ENCODE measurements around the gene PSMB5.
"Not testable (repeated sequence)": the region's sequence is repeated elsewhere in the genome, so short reads cannot be mapped to it uniquely, and the experiment has no call there.

PSMB5 gene

DNA sequence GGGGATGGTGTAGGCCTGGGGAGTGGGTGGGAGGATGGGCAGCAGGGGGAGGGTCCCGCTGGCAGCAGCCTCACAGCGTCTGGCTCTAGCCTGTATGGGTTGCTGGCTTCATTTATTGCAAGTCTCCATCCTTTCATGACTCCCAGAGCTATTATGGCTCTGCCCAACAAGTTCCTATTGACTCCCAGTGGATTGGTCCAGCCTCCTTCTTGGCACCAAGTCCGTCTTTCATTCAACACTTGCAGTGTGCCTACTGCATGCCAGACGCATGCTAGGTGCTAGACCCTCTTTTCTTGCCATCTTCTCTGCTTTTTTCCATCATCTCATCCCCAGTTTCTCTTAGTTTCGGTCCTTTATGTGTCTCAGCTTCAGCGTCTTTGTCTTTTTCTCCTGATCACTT lies 8.4 kb upstream of the PSMB5 start:
- DNase-seq = no peak

DNA sequence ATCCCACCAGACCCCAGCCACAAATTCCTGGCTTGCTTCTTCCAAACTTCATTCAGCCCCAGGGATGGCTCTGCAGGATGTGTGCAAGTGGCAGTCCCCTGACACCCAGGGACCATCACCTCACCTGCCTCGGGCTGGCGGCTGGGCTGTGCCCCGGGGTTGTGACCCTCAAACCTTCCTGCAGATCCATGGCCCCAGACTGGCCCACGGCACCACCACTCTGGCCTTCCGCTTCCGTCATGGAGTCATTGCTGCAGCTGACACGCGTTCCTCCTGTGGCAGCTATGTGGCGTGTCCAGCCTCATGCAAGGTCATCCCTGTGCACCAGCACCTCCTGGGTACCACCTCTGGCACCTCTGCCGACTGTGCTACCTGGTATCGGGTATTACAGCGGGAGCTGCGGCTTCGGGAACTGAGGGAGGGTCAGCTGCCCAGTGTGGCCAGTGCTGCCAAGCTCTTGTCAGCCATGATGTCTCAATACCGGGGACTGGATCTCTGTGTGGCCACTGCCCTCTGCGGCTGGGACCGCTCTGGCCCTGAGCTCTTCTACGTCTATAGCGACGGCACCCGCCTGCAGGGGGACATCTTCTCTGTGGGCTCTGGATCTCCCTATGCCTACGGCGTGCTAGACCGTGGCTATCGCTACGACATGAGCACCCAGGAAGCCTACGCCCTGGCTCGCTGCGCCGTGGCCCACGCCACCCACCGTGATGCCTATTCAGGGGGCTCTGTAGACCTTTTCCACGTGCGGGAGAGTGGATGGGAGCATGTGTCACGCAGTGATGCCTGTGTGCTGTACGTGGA lies 7.7 kb upstream of the PSMB5 start, which contains the start of gene PSMB11:
TSS of gene PSMB11 (plus strand) at position 51 of the 804 bp plus-strand sequence. CDS start at position 65, 14 bp downstream.
- no peak for DNase-seq

DNA sequence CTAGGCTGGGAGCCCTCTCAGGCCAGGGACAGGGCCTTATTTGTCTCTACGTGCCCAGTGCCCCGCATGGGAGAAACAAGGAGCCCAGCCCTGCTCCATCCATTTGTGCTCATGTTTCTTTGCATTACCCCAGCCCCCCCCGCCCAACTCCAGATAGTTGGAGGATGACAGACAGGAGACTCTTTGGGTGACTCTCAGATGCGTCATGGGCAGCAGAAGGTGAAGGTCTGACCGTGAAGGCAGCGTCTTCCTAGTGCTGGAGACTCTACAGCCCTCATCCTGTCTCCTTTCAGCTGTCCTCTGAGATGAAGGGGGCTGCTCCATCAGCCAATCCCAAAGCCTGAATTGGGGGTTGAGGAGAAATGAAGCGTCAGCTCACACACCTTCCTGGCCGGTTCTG lies 7.0 kb upstream of the PSMB5 start:
- no peak for DNase-seq

DNA sequence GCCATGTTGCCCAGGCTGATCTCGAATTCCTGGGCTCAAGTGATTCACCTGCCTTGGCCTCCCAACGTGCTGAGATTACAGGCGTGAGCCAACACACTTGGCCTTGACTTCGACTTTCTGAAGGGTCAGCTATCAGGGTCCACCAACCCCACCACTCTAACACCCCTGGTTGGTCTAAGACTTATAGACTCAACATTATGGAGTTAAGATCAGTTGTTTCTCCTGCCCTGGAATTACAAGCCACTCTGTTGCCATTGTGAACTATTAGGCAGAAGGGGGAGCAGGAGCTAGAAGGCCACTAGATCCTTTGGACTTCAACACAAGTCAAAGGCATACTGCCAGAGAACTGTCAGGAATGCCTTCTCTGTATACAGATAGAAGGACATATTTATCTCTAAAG lies 5.4 kb upstream of the PSMB5 start:
- DNase-seq = no peak

DNA sequence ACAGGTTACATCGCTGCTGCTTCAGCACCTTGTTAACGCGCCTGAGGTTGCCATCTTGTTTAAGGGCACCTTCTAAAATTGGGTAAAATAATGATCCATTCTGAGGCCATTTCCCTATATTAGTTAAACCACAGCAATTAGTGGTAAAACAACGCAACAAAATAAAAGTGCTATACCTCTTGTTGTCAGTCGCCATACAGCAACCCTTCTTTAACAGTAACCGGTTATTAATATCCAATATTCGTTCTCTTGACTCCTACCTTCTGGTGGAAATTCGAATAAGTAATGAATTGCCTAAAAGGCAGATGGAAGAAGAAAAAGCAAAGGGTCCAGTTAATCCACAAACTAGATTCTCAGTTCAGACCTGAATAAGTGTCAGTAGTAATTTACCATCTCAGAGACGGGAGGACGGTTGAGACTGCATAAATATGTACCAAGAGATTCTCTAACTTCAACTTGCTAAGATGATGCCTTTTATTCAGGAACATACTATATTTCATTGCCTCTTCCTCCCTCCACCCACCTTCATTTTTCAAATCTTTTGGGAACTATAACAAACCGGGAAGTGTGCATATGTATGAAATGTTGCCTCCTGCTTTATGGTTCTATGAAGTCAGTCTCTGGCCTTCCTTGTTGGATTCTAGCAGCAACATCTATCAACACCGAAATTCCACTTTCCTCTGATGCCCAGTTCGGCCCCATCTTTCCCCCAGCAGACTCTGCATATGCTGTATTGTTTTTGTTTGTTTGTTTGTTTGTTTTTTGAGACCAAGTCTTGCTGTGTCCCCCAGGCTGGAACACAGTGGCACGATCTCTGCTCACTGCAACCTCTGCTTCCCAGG lies 824 bp upstream of the PSMB5 start:
- DNase-seq = no peak

DNA sequence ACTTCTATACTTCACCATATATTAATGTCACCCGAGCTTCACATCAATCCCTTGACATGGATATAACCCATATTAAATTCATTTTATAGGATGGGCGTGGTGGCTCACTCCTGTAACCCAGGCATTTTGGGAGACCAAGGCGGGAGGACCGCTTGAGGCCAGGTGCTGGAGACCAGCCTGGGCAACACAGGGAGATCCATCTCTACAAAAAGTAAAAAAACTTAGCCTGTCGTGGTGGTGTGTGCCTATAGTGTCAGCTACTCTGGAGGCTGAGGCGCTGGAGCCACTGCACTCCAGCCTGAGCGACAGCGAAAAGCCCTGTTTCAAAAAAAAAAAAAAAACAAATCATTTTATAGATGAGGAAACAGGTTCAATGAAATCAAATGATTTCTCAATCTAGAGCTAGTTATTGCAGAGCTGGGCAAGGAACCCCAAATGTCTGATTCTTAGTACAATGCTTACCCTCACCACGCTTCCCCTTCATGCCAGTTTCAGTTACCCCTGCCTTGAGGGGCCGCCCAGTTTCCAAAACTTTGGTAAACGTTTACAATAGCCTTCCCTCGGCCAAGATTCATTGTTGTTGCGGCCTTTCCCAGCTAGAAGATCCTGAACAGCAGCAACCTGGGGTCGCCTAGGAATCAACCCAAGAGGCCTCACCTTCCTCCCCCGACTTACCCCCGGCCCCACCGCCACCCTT lies 751 bp downstream of the PSMB5 start:
- DNase-seq = no peak

DNA sequence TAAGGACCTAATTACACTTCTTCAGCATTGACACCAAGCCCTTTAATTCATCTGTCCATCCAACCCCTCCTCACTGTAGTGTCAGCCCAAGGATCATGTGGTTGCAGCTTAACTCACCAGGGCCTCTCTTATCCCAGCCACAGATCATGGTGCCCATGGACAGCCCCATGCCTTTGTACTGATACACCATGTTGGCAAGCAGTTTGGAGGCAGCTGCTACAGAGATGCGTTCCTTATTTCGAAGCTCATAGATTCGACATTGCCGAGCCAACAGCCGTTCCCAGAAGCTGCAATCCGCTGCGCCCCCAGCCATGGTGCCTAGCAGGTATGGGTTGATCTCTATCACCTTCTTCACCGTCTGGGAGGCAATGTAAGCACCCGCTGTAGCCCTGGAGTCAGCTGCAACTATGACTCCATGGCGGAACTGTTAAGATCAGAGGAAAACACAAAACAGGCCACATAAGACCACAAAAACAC lies 1.4 kb downstream of the PSMB5 start:
- DNase-seq = no peak

DNA sequence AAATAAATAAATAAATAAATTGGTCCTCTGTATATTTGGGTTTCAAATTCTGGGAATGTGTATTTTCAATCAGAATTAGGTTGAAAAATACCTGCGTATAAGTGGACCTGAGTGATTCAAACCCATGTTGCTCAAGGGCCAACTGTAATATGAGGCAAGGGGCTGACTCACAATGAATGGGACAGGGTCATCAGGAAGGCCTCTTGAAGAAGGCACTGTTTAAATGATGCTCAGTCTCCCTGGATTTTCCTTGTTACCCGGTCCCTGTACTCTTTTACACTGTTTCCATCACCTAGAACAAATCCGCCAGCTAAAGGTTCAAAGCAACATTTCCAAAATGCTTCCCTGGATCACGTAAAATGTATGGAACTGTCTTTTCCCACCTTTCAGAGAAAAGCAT lies 3.8 kb downstream of the PSMB5 start:
- no peak for DNase-seq

DNA sequence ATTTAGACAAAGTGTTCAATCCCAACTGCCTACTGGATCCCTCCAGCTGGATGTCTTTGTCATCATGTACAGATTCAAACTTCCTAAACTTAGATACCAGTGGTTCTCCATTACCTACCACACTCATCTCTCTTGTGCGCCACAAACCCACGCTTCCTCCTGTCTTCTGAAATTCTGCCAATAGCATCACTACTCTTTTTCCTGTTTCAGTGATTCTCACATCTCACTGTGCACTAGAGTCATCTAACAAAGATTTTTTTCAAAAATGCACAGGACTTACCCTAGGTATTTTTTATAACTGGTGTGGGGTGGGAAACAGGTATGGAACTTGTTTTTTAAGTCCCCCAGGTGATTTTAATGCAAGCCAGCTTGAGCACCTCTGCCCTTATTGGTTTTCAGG lies 5.9 kb downstream of the PSMB5 start:
- DNase-seq = no peak

DNA sequence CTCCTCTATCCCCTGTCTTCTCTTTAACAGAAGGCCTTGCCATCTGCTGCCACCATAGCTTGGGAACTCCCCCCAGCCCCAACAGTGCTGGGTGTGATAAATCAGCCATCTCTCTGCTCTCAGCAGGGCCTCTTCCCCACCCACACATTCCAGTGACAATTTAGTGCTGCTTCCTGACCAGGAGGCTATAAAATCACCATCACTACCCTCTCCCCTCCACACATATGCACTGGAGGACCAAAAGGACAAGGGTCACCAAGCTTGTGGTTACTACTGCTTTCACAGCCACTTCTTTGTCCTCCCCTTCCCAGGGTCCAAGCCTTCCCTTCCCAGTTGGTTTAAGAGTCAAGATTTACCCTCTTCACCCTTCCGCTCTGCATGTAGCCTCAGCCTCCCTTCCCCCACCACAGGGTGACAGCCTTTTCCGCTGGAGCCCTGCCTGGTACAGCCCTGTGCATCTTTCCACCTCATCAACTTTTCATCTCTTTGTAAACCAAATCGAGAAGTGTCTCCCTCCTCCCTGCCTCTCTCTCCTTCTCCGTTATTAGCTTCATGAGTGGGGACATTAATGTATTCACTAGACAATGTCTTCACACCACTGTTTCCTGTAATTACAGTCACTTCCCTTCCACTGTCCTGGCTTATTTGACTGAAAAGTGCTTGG lies 9.4 kb downstream of the PSMB5 start:
- peak; percentile 97 for DNase-seq

DNA sequence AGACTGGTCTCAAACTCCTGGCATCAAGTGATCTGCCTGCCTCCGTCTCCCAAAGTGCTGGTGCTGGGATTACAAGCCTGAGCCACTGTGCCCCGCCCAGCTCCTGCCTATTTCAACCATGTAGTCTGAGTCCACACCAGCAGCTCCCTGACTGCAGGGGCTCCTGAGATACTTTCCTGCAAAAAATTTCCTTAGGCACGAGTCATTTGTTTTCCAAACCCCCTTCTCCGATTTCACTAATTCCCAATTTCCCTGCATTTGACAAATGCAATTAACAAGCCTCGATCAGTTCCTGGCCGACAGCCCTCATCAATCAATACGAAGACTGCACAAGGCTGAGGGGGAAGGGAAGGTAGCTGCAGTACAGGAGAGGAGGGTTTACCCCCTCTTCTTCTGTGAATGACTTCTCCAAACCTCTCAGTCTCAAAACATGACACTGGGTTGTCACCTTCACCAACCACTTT lies 10.1 kb downstream of the PSMB5 start:
- DNase-seq = peak; percentile 100

DNA sequence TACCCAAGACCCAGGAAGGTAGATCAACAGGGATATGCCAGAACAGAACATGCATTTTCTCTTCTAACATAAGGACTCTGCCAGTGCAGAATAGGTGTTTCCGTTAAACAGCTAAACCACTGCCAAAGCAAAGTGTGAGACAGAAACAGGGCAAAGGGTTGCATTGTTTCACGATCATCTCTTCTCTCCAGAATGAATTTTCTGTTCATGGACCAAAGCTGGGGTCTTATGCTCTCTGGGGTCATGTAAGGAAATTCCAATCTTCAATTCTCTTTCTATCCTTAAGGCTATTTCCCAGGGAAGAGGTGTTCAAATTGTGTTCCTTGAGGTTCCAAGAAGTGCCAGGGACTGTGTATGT lies 10.9 kb downstream of the PSMB5 start:
- no peak for DNase-seq

DNA sequence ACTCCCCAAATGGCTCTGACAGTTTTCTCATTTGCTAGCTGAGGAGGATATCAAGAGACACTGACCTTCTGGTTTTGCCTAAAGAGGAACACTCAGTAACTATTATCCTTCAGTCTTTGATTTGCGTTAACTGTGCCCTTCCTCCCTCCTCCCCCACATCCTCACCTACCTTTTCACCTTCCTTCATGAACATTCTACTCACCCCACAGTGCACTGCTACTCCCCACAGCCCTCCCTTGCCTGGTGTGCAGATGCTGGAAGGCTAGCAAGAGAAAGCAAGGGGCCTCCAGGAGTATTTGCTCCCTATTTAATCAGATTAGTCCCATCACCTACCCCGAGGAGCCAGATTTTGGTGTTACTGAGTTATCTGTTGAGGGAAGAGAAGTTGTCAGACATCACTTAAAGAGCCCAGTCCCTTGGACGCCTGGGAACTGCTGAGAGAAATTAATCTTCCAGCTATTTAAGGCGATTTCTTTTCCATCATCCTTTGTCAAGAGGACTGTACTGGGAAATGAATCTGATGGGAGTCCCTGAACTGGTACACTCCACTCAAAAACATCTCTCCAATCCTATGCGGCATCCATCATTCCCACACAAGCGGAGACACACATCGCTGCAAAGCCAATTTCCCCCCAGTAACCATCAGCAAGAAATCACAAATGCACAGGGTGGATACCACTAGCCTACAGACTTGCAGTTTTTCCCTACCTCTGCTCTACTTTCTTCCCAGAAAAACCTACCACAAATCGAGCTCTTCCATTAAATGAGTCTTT lies 11.5 kb downstream of the PSMB5 start:
- DNase-seq = no peak

DNA sequence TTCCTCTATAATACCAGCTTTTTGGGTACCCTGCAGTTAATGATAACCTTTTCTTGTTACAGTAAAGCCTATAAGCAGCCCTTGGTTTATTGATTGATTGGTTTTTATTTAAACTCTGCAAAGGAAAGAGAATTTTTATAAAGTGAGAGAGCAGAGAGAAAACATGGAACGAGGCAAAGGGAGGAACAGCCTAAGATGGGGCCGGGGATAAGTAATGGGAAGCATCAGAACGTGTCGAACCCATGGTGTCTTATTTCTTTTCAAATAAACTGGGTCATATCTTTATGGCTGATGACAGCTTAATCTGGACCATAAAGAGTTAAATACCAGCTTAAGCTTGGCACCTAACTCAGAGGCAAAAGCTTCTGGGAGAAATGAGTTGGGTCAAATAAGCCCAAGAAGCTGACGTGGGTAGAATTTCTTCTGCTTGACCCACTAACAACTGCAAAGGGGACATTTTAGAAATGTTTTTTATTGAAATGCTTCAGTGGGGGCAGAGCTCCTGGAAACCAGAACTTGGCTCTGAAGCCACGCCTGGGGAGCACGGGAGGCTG lies 12.7 kb downstream of the PSMB5 start:
- no peak for DNase-seq

DNA sequence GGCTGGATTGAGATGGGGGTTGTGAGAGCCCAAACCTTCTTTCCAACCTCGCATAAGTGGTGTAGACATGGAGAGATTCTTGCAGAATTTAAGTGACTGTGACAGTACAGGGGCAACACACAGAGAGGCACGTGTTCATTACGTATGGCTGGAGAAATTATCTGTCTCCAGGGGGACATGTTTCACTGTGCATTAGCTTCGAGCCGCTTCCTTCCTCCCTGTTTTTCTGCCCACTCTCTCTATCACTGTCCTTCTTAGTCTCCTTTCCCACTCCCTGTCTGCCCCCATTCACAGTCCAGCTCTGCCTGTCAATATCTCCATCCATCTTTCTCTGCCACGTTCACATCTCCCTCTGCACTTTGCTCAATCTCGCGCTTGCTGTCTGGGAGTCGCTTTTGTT lies 13.3 kb downstream of the PSMB5 start:
- DNase-seq = peak; percentile 53

DNA sequence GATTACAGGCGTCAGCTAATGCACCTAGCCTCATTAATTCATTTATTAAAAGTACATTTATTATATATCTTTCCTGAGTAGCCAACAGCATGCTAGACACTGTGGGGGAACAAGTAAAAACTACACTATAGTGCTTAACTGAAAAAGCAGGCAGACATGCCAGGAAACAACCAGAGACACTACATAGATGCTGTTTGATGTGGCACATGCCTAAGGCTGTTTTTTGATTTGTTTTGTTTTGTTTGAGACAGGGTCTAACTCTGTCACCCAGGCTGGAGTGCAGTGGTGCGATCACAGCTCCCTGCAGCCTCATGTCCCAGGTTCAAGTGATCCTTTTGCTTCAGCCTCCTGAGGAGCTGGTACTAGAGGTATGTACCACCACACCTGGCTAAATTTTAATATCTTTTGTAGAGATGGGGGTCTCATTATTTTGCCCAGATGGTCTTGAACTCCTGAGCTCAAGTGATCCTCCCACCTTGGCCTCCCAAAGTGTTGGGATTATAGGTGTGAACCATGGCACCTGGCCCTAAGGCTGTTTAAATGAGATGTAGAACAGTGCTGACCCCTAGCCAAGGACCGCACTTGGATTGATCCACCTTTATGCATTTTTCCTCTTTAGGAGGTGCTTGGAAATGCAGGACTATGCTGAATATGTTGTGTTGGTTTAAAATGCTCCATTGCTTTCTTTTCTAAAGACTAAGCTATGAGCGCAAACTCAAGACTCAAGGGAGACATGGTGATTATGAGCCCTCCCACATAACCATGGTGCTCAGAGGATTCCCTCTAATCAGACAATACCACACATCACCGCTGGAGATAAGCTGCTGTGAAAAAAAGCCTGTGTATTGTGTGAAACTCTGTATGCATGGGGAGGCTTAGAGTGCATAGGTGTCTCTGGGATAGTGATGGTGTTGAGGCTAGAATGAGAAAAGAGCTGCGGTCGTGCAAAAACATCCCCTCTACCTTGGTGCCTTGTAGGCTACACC lies 14.3 kb downstream of the PSMB5 start:
- DNase-seq = no peak

DNA sequence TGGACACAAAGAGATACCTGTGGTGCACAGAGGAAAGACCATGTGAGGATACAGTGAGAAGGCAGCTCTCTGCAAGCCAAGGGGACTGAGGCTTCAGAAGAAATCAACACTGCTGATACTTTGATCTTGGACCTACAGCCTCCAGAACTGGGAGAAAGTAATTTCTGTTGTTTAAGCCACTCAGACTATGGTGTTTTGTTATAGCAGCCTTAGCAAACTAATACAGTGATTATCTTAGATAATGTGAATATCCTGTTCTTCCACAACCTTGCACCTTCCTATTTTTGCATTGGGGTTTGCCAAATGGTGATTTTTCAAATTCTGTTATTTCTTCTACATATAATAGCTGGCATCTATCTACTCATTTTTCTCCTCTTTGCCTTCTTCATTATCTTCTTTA lies 16.6 kb downstream of the PSMB5 start:
- no peak for DNase-seq

DNA sequence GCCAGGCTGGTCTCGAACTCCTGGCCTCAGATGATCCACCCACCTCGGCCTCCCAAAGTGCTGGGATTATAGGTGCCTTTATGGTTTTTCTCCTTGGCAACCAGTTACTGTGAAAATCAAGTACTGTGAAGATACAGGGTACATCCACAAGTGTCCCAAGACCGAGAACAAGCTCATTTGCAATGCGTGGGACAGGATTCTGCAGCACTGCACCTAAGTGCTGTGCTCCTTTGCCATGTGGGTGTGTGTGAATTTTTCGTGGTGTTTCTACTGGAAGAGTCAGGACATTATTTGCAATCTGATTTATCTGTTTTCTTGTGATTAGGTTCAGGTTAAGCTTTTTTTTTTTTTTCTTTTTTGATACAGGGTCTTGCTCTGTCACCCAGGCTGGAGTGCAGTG lies 17.6 kb downstream of the PSMB5 start:
- DNase-seq = no peak

DNA sequence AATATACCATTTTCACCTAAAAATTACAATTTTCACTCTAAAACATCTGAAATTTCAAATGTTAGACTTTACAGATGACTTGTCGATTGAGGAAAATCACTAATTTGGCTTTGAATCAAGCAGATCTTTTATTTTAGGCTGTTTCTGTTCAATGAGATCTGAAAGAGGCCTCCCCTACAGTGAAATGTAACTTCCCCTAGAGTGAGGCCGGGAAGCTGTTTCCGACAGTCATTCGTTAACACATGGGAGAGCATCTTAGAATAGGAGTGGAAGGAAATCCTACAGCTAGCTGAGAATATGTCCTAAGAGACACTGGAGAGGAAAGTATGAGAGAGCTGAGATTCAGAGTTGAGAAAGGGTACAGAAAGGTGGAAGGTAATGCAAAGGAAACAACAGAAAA lies 19.1 kb downstream of the PSMB5 start:
- no peak for DNase-seq

DNA sequence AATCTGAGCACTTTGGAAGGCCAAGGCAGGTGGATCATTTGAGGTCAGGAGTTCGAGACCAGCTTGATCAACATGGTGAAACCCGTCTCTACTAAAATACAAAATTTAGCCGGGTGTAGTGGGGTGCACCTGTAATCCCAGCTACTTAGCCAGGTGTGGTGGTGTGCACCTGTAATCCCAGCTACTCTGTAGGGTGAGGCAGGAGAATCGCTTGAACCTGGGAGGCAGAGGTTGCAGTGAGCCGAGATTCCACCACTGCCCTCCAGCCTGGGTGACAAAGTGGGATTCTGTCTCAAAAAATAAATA lies 21.0 kb downstream of the PSMB5 start:
- DNase-seq = not testable (repeated sequence)

All from NCI-H2171 treated with DMSO at 0.1 percent for 48 hours (cell line).